Medulla oblongata (tissue), 1 donor: ENCODE data around the gene CHCHD3.

ENCODE experiments used
- DNase-seq: peaks from one replicate; pipeline ENCODE4 v3.0.0-alpha.2; 2015; ENCODE audit errors: extremely low spot score

Gene CHCHD3

DNA sequence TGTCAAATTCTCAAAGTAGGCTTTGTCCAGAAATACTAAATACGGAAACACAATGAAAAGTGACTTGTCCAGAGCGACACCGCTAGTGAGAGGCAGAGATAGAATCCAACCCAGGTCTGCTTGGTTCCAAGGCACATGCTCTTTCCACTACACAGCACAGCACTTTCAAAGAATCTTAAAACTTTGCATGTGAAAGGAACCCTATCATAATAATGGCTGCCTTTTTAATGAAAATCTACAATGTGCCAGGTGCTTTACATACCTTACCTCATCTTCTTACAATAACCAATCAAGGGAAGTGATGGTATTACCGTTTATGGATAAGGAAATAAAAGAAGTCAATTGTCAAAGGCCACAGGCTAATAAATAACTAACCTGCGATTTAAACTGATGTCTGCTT is 2.6 kb downstream of the CHCHD3 start:
- DNase-seq, result no peak

GRCh38 chr7:133077394-133077793 is 4.5 kb downstream of the CHCHD3 start:
- no peak for DNase-seq

DNA sequence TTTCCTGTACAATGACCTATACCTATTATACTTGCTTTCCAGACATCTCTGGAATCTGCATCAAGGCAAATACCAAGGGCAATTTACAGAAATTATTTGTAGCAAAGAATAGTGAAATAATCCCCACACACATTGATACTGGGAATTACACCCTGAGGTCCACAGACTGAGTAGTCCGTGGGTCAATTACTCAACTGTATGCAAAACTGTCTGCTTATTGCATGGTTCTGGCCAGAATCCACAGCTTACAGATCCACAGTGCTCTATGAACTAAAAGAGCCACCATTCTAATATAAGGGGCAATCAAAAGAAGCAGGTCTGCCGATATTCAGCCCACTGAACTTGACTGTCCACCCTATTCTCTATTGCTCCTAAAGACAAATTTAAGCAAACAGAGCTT is 5.7 kb downstream of the CHCHD3 start:
- DNase-seq, result no peak

DNA sequence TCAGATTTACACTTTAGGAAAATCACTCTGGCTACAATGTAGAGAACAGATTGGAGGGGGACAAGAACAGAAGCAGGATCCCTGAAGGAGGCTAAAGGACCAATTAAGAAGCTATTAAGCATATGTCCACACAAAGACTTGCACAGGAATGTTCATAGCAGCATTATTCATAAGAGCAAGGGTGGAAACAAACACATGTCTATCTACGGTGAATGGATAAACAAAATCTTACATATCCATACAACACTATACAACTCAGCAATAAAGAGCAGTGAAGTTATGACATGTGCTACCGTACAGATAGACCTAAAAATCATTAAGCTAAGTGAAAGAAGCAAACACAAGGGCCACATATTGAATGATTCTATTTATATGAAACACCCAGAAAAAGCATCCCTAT is 10.4 kb downstream of the CHCHD3 start:
- DNase-seq, result no peak

DNA sequence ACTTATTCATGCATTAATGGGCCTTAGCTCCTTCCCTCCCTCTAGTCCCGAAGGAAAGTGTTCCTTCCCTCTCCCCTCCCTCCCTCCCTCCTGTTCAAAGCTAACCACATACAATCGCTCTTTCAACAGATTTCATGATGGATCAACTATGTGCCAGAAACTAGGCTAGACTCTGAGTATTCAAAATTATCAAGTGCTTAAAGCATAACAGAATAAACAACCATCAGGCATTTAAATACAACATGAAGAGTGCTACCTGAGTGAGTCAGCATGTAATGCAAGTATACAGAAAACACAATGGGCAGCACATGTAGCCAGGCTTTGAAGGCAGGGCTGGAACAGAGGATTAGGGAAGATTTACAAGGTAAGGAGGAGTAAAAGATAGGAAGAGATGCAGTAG is 11.3 kb downstream of the CHCHD3 start:
- DNase-seq, result peak; percentile 41

DNA sequence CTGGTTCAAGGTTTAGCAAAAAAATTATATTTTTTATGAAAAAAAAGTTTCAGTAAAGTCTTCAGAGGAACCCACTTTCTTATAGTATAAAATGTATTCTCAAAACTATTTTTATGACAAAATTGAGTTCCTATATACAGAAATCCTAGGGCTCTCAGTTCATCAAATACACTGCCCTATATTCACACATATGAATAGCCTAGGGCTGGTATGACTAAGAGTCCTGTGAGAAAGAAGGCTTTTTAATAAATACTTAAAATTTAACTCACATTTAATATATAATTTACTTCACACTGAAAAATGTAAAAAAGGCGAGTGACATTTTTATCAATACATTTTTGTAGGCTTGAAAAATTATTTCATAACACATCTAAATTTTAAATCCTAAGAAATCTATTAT is 16.6 kb downstream of the CHCHD3 start:
- DNase-seq, result no peak

DNA sequence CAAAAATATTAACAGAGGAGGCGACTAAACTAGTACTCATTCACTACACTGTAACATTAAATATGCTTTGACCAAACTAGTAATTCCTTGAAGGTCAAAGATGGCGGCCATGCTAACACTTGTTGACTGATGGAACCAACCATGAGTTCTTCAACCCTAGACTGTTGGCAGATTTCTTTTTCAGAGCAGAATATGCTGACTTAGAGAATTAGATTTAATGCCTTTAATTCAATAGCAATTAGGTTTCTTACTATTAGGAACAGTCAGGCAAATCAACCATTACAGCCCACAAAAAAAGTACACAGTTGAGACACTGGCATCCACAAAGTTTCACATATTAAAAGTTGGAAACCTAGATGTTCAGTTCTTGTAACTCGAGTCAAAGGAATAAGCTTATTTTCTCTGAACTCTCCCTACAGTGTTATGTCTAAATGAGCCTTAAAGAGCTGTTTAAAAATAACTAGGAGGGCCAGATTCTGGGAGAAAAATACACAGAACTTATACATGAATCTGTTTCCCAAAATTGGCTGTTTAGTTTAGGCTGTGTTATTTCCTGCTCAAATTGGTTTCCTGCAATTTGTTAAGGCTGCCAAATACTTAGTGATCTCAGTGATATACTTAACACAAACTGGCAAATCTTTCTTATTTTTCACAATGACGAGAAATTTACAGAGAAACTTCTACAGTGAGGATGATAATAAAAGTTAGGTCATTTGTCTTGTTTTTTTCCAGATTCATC is 17.6 kb downstream of the CHCHD3 start:
- DNase-seq, result no peak

GRCh38 chr7:133061792-133062191 is 20.1 kb downstream of the CHCHD3 start:
- DNase-seq, result no peak

DNA sequence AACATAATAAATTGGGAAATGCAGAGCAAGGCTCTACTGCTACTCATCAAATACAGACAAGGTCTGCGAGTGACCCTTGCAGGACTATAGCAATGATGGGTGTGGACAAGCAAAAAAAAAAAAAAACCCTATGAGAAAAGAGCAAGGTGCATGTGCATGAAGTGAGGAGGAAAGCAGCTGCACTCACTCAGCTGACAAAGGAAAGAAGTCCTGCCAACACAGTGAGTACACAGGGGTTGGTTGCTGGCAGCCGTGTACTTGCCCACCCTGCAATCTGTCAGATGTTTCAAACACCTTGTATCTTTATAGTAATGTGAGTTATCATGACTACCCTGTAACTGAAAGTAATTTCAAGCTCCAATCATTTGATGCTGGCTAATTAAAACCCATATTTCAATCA is 20.5 kb downstream of the CHCHD3 start:
- DNase-seq, result no peak

DNA sequence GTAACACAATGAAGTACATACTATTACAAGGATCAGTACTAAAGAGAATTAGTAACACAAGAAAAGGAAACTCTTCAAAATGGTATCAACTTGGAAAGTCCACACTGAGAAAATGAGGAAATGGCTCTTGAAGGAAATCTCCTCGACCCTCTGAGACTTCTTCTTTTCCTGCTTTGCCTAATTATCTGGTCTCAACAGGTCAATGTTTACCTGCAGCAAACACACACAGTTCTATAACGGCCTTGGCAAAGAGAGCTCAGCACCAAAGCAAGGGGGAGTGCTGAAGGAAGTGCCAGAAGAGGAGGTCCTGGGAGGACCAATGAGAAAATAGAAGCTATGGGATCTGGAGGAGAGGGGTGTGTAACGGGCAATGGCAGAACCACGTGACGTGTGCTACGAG is 21.9 kb downstream of the CHCHD3 start:
- DNase-seq, result no peak

GRCh38 chr7:133059263-133059662 is 22.6 kb downstream of the CHCHD3 start:
- no peak for DNase-seq

GRCh38 chr7:133056370-133057238 is 25.3 kb downstream of the CHCHD3 start:
- no peak for DNase-seq

DNA sequence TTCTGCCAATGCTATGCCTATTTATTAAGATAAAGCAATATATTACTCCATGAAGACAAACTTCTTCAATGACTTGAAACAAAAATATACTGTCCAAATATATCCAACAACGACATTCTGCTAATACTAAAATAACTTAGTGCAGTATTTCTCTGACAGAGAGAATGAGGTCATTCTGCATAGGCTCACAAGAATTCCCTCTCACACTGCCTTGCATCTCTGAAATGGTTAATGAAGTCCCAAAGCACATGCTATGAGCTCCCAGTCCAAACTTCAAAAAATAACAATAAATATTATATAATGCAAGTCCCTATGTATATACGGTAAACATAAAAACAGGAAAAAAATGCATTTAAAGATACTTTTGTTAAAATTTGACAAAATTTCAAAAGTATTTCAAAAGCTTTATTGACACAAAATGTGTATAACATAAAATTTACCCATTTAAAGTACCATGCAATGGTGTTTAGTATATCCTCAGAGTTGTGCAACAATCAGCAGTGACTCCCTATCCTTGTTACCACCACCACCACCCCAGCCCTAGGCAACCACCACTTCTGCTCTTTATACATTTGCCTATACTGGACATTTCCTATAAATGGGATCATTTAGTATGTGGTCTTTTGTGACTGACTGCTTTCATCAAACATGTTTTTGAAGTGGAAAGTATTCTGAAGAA is 27.6 kb downstream of the CHCHD3 start:
- DNase-seq, result no peak

DNA sequence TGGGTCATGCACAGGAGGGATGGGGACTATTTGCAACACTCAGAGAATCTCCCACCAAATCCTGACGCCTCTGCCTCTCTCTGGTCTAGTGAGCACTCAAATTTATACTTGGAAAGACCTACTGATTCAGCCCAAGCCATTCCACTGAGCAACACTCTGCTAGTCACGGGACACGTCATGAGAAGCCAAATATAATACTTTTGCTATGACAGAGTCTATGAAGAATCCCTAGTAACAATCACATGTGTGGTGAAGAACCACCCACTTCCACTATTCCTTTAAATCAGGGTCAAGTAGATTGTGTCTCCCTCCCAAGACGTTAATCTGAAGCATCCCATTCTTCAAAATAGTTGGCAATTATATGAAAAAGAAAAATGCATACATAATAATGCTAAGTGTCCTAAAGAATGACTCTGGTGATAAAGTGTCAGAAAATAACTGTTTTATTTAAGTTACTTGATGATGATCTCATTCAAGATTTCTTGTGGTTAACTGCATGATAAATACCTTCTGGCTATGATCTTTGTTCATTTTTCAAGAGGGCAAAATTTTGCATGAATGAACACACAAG is 28.5 kb downstream of the CHCHD3 start:
- no peak for DNase-seq

- DNase-seq, result no peak
Observed at GRCh38 chr7:133052826-133053225, 29.1 kb downstream of the CHCHD3 start.

DNA sequence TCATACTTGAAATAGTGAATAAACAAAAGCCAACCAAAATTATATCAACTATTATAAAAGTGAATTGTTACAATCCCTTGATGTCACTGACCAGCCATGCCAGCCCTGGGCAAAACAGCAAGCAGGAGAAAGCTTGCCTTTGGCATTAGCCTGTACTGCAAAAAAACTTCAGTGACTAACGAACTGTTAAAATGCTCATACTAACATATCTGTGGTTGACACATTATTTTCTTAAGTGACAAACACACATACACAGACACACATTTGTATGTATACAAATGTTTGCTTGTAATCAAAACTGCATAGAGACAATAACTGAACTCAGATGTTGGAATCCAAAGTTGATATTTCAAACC is 29.5 kb downstream of the CHCHD3 start:
- DNase-seq, result no peak

GRCh38 chr7:133051719-133052400 is 30.0 kb downstream of the CHCHD3 start:
- DNase-seq, result no peak

DNA sequence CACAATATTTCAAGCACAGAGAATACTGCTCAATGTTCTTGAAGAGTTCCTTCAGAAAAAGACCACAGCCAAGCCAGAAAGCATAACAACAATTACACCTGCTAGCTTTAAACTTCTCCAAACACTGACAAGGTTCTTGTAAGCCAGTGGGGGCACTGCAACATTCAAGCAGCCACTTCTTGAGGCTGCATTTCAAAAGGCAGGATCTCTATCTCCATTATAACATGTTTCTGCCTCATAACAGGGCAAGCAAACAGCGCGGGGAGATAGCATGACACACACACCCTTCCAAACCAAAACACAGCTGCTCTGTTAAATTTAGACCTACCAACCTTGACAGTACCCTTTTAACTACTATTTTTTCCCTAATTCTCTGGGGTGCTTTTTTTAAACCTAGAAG is 30.8 kb downstream of the CHCHD3 start:
- DNase-seq, result no peak

DNA sequence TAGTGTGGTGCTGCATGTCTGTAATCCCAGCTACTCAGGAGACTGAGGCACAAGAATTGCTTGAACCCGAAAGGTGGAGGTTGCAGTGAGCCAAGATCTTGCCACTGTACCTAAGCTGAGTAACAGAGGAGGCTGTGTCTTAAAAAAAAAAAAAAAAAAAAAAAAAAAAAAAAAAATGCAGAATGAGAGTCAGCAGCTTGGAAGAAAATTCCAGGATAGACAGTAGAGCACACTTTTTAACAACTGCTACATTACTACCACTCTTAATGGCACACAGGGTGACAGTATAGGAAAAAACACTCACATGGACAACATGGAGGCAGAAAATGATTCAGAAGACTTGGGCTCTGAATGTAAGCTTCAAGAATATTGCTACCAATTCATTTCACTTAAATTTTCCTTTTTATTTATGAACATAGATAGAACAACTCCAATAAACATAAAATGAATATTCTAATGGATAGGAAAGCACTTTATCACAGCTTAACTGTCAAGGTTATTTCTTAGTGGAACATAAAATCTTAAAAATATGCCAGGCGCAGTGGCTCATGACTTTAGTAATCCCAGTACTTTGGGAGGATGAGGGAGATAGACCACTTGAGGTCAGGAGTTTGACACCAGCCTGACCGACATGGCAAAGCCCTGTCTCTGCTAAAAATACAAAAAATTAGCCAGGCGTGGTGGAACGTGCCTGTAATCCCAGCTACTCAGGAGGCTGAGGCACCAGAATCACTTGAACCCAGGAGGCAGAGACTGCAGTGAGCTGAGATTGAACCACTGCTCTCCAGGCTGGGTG is 31.5 kb downstream of the CHCHD3 start:
- no peak for DNase-seq

- no peak for DNase-seq
Observed at GRCh38 chr7:133048589-133048988, 33.3 kb downstream of the CHCHD3 start.

DNA sequence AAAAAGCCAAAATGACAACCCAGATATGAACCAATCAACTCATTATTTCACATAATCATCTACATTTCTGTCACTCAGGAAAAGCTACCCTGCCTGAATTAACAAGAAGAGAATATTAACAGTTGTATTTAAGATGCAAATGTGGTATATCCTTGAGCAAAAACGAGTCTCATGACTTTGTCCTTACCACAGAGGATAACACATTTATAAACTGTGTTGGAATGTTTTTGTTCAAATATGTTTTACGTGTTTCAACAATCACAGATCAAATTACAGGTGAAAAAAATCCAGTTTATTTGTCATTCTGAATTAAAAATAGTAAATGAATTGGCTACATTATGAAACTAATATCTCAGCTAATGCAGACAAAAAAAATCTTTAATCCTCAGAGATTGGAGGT is 34.6 kb downstream of the CHCHD3 start:
- no peak for DNase-seq
